NOMO-1 (cell line): ENCODE measurements around the gene SERPIND1.

ENCODE experiments used
- DNase-seq, 2 experiments: peaks; one replicate each; lab custom pipeline; 2025; ENCODE audit not compliant: unreplicated experiment in 2 of 2; lab: John Stamatoyannopoulos, UW

Gene SERPIND1

GRCh38 chr22:20788627-20789344 is 14.9 kb downstream of the SERPIND1 start:
- DNase-seq = no peak

GRCh38 chr22:20792221-20792965 is 18.5 kb downstream of the SERPIND1 start:
- no peak for DNase-seq

GRCh38 chr22:20792966-20793728 is 19.2 kb downstream of the SERPIND1 start:
- DNase-seq = no peak

- no peak for DNase-seq
These were observed 20.1 kb downstream of the SERPIND1 start for GRCh38 chr22:20793748-20794649.

GRCh38 chr22:20794650-20795413 is 20.9 kb downstream of the SERPIND1 start:
- DNase-seq = no peak

- DNase-seq = no peak
These were observed 22.8 kb downstream of the SERPIND1 start for GRCh38 chr22:20796731-20797130.

GRCh38 chr22:20798218-20798617 is 24.3 kb downstream of the SERPIND1 start:
- no peak for DNase-seq

- no peak for DNase-seq
These were observed 25.1 kb downstream of the SERPIND1 start for GRCh38 chr22:20798974-20799373.

- DNase-seq = no peak
These were observed 25.5 kb downstream of the SERPIND1 start for GRCh38 chr22:20799449-20799848.

- DNase-seq = no peak
These were observed 28.5 kb downstream of the SERPIND1 start for GRCh38 chr22:20802452-20802851.

- DNase-seq = no peak
These were observed 29.1 kb downstream of the SERPIND1 start for GRCh38 chr22:20802922-20803553.

GRCh38 chr22:20803696-20804324 is 29.9 kb downstream of the SERPIND1 start:
- no peak for DNase-seq

- no peak for DNase-seq
These were observed 30.7 kb downstream of the SERPIND1 start for GRCh38 chr22:20804650-20805049.

GRCh38 chr22:20805972-20806471 is 32.1 kb downstream of the SERPIND1 start:
- no peak for DNase-seq

GRCh38 chr22:20807315-20807752 is 33.4 kb downstream of the SERPIND1 start:
- no peak for DNase-seq

- DNase-seq = no peak
These were observed 34.9 kb downstream of the SERPIND1 start for GRCh38 chr22:20808844-20809243.

GRCh38 chr22:20809538-20810185 is 35.7 kb downstream of the SERPIND1 start:
- DNase-seq = no peak

- DNase-seq = no peak
These were observed 36.7 kb downstream of the SERPIND1 start for GRCh38 chr22:20810645-20811044.
